Renal cortex interstitium (tissue), 11 donors: ENCODE results near the gene NUB1. TPM values are rescaled to one million over a fixed set of nuclear protein-coding genes. Genes with fewer than 3 reads are reported as not detected.

Experiments
- DNase-seq, 11 donors: peaks; one replicate each; pipeline ENCODE4 v3.0.0-alpha.2; 2013; ENCODE audit warnings: low read depth in 9 of 11, low spot score in 4 of 11; ENCODE audit errors: extremely low read depth in 1 of 11
- polyA plus RNA-seq, 3 donors: library from polyadenylated mRNA; unstranded; fragments of 120-200 nt; gene quantifications; one replicate each; pipeline ENCODE4 v1.2.1, GENCODE V29; 2013; ENCODE audit not compliant: insufficient read length in 3 of 3

Gene NUB1
- polyA plus RNA-seq, 3 donors = 76.5 to 94.3 (median 82.0) TPM

DNA sequence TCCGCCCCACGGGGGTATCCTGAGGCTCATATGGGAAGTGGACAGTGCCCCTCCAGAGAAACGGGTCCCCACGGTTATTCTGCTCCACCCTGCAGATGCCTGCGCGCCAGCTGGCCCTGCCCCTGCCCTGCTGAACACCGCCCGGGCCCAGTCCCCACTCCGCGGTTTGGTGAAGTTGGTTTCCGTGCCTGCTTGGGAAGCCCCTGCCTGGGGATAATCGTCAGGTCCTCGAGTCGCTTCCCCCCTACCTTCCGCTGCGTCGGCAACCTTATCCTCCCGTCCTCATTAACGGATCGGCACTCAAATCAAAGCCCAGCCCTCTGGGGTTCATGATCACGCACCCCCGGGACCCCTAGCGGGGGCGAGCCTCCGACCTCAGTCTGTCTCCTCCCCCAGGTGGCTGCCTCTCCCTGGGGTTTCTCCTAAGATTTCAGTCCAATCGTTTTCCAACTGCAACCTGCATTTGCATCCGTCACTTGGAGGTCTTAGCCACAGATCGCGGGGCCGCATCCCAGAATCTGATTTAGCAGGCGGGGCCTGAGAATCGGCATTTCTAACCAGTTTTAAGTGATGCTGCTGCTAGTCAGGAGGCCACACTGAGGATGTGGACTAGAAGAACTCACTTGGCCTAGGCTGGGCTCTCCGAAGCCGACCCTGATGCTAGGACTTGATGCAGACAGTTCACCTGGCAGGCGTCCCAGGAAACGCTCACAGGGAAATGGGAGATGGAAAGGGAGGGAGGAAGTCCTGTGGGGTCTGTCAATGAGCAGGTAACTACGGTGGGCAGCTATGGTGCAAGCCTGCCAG is 40.7 kb downstream of the NUB1 start:
- DNase-seq = no peak

DNA sequence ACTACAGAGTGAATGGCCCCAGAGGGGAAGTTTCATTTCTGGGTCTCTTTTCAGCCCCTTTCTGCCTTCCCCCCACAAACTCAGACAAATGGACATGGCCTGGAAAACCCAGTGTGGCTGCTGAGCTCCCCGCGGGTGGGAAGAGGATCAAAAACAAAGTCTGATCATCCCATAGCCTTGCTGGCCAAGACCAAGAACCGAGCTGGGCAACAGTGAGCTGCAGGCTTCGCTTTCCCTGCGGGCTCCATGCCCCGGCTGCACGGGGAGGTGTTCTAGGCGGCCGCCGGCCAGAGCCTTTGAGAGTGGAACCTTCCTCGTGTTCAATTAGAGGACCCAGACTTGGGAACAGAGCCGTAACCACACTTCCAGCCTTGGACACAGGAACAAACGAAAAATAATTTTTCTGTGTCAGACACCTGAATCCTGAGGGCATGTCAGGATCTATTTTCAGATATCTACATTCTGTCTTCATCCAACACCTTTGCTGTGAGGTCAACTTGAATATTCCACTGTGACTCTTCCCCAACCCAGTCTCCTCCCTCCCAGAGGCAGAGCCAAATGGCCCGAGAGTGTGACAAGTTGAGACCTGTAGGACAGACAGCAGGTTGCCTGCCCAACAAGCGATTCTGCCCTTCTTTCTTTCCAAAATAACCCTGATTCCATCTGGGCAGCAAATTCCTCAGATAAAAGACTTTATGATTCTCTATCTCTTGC is 42.2 kb downstream of the NUB1 start:
- DNase-seq = no peak

DNA sequence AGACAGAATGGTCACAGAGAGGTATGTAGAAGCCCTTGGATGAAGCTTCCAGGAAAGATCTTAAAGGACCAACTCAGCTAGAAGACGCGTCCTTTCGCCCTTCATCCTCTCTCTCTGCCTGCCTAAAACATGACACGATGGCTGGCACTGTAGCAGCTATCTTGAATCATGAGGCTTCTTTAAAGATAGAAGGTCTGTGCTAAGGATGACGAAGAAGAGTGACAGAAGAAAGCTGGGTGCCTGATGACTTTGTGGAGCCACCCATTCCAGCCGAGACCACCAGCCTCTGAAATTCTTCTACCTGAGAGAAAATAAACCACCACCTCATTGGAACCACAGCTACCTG is 42.7 kb downstream of the NUB1 start:
- no peak for DNase-seq

DNA sequence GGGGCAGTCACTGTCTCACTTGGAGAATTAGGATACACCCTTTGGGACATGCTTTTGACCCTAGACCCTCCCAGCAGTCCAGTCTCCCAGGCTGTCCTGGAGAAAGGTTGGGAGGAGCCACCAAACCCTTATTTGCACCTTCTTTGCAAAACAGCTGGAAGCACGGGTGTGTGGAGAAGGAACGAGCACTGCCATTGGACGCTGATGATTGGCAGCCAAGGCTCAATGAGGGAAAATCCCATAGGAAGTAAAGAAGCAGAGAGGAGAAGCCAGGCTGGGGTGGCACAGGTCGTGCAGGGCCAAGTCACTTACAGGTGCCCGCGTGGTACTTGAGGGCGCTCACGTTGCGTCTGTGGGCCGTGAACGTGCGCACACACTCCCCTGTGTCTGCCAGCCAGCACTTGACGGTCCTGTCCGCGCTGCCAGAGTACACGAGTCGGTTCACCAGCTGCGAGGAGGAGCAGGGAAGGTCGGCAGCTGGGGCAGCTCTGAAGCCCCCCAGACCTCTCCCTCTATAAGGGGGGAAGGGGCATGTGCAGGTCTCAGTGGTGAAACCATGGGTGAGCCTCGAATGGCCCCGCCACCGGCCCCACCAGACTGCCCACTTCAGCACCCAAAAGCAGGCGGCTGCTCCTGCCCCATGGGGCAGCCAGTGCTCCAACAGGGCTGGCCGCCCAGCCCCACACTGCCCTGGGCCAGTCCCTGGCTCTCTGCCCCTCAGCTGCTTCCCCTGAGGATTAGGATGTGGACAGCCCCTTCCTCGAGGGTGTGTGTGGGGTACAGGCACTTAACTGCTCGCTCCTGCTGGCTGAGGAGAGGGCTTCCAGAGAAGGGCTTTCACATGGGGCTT is 43.4 kb downstream of the NUB1 start:
- no peak for DNase-seq

DNA sequence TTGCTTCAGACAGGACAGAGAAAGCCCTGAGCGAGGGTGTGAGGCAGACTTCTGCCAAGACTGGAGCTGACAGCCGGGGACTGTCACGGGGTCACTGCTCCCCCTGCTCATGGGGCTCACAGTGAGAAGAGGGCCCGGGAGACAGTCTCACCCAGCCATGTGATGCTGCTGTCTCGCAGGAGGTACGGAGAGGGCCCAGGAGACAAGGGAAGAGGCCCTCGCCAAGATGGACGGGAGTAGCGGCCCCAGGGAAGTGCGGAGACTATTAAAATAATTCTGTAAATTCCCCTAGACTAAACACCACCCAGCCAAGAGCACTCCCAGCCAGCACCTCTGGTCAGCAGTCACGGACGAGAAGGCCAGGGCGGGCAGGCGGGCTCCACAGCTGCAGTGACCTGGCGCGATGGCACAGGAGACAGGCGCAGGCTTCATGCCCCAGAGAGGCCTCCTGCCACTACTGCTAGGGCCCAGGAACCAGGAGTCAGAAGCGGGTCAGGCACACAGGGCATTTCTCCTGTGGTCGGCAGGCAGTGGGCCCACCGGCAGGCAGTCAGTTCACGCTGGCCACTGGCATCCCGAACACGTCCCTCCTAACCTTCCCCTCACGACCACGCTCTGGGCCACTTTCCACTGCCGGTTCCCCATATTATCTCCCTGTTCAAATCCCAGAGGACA is 44.2 kb downstream of the NUB1 start:
- no peak for DNase-seq

DNA sequence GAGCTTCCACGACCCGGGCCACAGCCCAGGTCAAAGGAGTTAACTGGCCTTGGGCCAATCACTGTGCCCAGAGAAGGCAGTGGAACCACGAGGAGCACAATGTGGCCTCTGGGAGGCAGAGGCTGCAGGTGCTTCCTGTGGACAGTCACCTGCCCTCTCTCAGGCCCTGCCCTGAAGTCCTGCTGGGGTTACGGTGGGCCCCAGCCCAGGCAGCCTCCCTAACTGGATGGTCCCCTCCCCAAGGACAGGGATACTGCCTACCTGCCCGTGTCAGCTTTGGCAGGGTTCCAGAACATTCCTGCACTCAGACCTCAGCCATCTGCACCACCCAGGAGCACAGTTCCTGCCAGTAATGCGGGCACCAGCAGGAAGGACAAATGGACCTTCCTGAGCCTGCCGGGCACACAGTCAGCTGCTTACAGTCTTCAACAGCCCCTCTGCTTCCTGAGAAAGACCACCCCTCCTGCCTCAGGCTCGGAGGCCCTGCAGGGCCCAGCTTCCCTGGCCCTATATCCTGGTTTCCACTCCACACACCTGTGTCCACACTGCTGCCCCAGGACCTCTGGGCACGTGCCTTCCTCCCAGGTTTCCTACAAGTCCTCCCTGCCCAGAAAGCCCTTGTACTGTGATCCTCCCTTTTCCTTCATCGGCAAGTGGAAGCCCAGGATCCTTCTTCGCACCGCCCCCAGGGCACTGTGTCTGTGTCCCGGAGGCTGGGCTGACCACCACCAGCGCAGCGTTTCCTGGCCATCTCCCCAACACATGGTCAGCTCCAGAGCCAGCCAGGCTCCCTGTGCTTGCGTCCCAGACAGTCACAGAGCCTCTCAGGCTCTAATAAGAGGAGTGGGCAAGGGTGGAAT is 44.9 kb downstream of the NUB1 start:
- DNase-seq = no peak

DNA sequence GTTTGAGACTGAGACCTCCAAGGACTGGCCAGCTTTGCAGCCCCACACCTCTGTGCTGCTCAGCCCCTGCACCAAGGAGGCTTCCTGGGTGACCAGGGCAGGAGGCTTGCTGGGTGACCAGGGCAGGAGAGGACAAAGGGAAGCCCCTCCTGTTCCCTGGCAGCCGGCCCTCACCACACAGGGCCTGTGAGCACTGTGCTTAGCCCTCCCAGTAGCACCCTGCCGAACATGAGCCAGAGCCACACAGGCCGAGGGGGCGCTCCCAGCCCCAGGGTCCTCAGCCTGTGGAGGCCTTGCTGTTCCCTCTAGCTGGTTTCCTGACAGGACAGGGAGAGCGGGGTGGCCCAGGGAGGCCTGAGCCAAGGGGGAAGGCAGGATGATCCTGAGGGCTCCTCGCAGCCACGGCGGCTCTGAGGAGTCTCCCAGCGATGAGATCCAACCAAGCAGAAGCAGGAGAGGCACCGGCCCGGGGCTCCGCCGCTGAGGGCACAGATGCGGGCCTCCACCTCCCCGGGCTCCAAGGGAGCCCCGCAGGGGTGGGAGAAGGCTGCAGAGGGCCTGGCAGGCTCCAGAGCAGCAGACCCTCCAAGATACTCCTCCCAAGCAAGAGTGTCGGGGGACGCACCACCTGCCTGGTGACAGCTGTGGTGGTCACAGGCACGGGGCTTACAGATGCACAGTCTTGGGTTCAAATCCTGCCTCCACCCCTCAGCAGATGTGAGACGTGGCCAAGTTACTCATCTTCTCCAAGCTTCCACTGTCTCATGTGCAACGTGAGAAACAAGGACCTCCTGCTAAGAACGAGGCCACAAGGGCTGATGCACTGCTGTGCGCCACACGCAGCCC is 45.8 kb downstream of the NUB1 start:
- no peak for DNase-seq

DNA sequence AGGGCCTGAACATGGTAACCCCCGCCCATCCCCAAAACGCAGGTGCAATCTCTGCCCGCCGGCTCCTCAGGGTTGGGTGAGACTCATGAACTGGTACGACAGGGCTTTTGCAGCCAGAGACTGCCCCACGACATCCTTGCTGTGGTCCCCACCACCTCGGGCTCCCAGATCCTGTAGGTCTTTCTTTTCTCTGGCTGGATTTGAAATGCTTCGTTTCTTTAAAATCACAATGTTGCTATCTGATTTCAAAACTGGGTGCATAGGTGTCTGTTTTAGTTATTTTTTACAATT is 46.3 kb downstream of the NUB1 start:
- no peak for DNase-seq

DNA sequence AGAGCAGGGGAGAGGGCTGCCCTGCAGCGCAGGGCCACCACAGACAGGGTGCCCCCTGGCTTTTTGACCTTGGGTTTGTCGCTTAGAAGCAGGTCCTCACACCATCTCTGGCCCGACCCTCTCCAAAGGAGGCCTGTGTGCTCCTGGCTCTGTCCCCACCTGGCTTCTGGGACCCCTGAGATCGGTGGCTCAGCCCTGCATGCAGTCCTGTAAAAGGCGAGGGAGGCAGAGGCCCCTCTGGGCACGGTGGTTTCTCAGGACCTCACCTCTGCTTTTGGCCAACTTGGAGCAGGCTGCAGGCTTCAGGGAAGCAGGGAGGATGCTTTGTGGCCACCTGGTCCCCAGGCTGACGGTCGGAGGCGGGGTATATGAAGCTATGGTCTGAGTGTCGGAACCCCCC is 46.8 kb downstream of the NUB1 start:
- DNase-seq = no peak

DNA sequence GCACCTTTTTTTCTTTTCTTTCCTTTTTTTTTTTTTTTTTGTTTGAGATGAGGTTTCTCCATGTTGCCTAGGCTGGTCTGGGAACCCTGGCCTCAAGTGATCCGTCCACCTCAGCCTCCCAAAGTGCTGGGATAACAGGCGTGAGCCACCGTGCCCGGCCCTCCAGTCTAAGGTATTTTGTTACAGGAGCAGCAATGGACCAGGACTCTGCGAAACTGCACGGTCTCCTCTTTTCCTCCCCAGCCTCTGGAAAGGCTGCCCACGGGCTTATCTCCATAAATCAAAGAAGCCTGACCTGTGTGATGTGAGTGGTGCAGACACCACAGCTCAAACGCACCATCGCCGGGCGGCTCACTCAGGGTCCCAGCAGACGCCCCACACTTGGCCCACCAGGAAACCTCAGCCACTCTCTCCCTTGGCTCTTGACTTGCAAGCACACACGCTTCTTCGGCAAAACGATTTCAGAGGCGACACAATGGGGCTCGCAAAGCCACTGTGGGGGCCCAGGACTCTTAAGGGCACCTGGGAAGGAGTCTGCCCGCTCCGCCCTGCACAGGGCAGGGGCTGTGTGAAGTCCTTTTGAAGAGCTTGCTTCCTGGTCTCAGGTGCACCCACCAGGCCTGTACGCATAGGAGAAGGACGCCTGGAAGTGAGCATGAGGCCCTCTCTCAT is 47.6 kb downstream of the NUB1 start:
- DNase-seq = no peak

DNA sequence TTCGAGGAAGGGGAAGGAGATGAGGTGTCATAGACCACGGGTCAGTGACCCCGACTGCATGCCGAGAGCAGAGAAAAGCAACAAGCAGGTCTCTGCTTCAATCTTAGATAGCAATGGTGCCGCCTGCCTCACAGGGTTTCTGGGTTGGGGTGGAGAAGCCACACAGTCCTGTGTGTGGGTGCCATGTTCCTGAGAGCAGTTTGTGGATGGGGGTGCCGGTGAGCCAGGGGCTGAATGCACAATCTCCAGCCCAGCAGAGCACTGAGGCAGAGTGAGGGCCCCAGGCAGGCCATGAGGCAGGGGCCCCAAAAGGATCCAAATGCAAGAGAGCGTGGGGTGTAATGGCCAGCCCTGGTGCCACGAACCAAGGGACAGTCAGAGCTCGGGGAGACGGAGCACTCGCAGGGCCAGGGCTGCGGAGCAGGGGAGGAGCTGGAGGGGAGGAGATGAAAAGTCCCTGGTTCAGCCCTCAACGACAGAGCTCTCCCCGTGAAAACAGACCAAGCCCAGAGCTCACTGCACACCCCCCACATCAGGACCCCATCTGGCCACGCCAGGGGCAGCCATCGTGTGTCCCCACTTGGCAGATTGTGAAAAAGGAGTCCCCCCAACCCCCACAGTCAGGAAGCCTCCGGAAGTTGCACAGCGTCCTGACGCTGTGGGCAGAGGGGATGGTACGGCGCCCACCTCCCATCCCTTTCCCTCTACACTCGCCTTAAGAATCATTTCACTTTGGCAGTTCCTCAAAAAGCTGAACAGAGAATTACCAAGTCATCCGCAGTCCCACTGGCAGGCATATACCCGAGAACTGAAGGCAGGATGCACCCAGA is 48.4 kb downstream of the NUB1 start:
- DNase-seq = no peak

DNA sequence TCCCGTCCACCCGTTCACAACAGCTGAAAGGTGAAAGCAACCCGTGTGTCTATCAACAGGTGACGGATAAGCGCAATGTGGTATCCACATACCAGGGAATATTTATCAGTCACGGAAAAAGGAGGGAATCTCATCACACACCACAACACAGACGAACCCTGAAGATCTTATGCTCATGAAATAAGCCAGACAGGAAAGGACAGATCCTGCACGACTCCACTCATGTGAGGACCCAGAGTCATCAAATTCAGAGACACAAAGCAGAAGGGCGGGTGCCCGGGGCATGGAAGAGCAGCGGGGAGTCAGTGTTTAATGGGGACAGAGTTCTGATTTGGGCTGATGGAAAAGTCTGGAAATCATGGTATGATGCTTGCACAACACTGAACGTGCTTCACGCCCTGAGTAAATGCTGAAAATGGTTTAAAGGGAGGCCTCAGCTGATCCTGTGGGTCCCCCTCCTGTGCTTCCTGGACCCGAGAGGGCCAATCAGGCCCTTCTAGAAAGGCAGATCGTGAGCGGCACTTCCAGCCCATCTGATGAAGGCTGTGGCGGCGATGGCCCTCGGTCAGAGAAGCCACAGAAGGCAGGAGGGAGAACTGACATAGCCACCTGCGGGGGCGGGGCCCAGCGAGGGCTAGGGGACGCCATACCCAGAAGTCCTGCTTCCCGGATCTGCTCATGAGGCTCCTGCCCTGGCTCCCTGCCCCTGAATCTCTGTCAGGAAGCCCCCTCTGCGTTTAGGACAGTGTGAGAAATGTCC is 49.2 kb downstream of the NUB1 start:
- DNase-seq = no peak

DNA sequence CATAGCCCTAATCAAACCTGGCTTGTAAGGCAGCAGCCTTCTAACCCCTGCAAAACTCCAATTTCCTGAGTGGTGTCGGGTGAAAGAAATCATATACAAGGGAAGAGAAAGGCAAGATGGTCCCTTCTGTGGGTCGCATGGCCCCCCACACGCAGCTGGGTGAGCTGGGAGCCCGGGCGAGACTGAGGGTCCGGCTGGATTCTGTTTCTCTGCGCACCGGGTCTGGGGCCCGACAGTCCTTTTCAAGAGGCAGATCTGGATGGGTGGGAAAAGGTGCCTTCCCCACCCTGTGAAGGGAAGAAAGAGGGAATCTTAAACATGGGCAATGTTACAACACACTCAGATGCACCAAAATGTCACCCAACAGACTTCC is 49.7 kb downstream of the NUB1 start:
- DNase-seq = no peak

DNA sequence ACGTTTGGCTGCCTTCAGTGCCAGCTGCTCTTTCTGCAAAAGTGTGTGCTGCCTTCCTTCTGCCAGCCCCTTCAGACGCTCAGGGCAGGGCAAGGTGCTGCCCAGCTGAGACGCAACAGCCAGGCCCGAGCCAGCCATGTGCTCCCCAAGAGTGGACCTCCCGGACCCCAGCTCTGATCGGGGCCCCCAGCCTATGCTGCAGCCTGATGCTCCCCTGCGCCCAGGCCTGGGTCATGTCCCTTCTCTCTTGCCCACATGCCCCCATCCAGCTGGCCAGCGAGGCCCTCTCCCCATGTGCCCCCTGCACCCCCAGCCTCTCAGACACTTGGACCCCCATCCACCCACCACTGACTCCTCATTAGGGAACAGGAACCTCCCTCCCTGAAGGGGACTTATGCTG is 50.4 kb downstream of the NUB1 start:
- DNase-seq = no peak

DNA sequence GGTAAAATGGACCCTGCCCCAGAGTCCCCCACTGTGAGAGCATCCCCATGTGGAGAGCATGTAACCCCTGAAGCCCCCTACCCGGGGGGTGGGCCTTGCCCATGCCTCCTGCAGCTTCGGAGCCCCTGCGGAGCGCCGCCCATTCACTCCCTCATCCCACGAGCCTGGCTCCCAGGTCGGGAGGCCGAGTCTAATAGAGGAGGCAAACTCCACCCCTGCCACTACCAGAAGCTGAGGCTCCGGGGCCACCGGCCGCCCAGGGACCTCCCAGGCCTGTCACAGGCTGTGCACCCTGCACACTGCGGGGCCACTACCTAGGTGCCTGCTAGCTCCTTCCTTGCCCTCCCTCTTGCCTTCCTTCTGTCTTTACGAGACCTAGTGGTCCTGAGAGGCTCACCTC is 50.8 kb downstream of the NUB1 start:
- DNase-seq = no peak
